ENCODE data around the gene SREK1IP1. TPM values are rescaled to one million over a fixed set of nuclear protein-coding genes. Genes with fewer than 3 reads are reported as not detected.

Gene SREK1IP1
- total RNA-seq, 1 donor, result 12.5 TPM

DNA sequence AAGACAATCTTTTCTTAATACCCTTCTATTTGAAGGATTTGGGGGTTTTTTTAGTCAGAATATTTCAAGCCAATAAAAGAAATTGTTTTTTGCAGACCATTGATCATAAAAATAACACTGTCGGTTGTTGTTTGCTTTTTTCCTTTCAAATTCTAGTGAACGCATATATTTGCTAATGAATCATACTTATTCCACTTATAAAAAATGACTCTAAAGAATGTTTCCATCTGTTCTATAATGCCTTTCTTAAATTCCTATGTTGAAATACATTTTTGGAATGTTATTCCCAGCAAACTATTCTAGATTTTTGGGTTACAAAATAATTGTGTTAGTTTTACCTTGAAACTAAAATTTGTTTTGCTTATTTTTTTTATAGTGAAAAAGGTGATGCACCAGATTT is 32.4 kb upstream of the SREK1IP1 start:
- no peak for TF ChIP-seq CTCF (IDR thresholded peaks at IDR 0.05; ENCODE audit: insufficient read depth, low read depth, low read length)
- DNase-seq (ENCODE audit: low read depth), result no peak
- H3K4me3 ChIP-seq (ENCODE audit: low read depth, low read length), result no peak overlapping the region

DNA sequence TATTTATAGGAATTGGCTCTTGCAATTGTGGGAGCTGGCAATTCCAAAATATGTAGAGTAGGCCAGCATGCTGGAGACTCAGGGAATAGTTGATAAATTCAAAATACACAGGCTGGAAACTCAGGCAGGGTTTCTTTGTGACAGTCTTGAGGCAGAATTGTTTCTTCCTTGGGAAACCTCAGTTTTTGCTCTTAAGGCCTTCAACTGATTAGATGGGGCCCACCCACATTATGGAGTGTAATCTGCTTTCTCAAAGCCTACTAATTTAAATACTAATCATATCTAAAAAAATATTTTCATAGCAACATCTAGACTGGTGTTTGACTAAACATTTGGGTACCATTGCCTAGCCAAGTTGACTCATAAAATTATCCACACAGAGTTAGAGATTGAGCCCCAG is 27.8 kb upstream of the SREK1IP1 start:
- TF ChIP-seq CTCF (IDR thresholded peaks at IDR 0.05; ENCODE audit: insufficient read depth, low read depth, low read length), result no peak
- DNase-seq (ENCODE audit: low read depth), result no peak
- no peak overlapping the region for H3K4me3 ChIP-seq (ENCODE audit: low read depth, low read length)

- no peak for DNase-seq (ENCODE audit: low read depth)
- TF ChIP-seq CTCF (IDR thresholded peaks at IDR 0.05; ENCODE audit: insufficient read depth, low read depth, low read length), result no peak
- H3K4me3 ChIP-seq (ENCODE audit: low read depth, low read length), result no peak overlapping the region
These were observed 25.7 kb upstream of the SREK1IP1 start for GRCh38 chr5:64794053-64794770.

- no peak for TF ChIP-seq CTCF (IDR thresholded peaks at IDR 0.05; ENCODE audit: insufficient read depth, low read depth, low read length)
- no peak overlapping the region for H3K4me3 ChIP-seq (ENCODE audit: low read depth, low read length)
- DNase-seq (ENCODE audit: low read depth), result no peak
These were observed 24.0 kb upstream of the SREK1IP1 start for GRCh38 chr5:64792469-64792868.

- H3K4me3 ChIP-seq (ENCODE audit: low read depth, low read length), result no peak overlapping the region
- TF ChIP-seq CTCF (IDR thresholded peaks at IDR 0.05; ENCODE audit: insufficient read depth, low read depth, low read length), result no peak
- peak; percentile 34 for DNase-seq (ENCODE audit: low read depth)
These were observed 21.7 kb upstream of the SREK1IP1 start for GRCh38 chr5:64790210-64790609.

- no peak overlapping the region for H3K4me3 ChIP-seq (ENCODE audit: low read depth, low read length)
- no peak for TF ChIP-seq CTCF (IDR thresholded peaks at IDR 0.05; ENCODE audit: insufficient read depth, low read depth, low read length)
- DNase-seq (ENCODE audit: low read depth), result peak; percentile 67
These were observed 21.0 kb upstream of the SREK1IP1 start for GRCh38 chr5:64789457-64789856.

GRCh38 chr5:64788156-64788555 is 19.7 kb upstream of the SREK1IP1 start:
- no peak overlapping the region for H3K4me3 ChIP-seq (ENCODE audit: low read depth, low read length)
- TF ChIP-seq CTCF (IDR thresholded peaks at IDR 0.05; ENCODE audit: insufficient read depth, low read depth, low read length), result no peak
- peak; percentile 59 for DNase-seq (ENCODE audit: low read depth)

All from fibroblast of villous mesenchyme (primary cell).